ENCODE measurements around the gene PRKCQ.

GRCh38 chr10:6379015-6379776 is 200.9 kb downstream of the PRKCQ start:
- TF ChIP-seq POLR2A (IDR thresholded peaks at IDR 0.05; ENCODE audit: low read length) (no peak), GATA1 (IDR thresholded peaks at IDR 0.05; ENCODE audit: low read depth, low read length) (no peak)

Data from erythroblast (primary cell).